HEK293T (cell line): ENCODE measurements around the gene SYNJ2BP.

Experiments
- BHLHE40 ChIP-seq: fragments of 450-650 bp; IDR thresholded peaks from 2 replicates; pipeline ENCODE4 v1.6.1; 2016; ENCODE audit warnings: mild to moderate bottlenecking, moderate library complexity, borderline replicate concordance
- CTBP1 ChIP-seq: fragments of 450-650 bp; IDR thresholded peaks from 2 replicates; pipeline ENCODE4 v1.6.1; 2016; ENCODE audit warnings: borderline replicate concordance
- FOXK2 ChIP-seq: fragments of 450-650 bp; IDR thresholded peaks from 2 replicates; pipeline ENCODE4 v1.6.1; 2016; ENCODE audit warnings: mild to moderate bottlenecking
- FOXM1 ChIP-seq: fragments of 450-650 bp; IDR thresholded peaks from 2 replicates; pipeline ENCODE4 v1.6.1; 2017; ENCODE audit warnings: mild to moderate bottlenecking, borderline replicate concordance
- NFRKB ChIP-seq: fragments of 450-650 bp; IDR thresholded peaks from 2 replicates; pipeline ENCODE4 v1.6.1; 2016; ENCODE audit warnings: mild to moderate bottlenecking, moderate library complexity
- SUZ12 ChIP-seq: fragments of 450-650 bp; IDR thresholded peaks from 2 replicates; pipeline ENCODE4 v1.6.1; 2016; ENCODE audit warnings: mild to moderate bottlenecking

GRCh38 chr14:70416338-70416724 is 559 bp downstream of the SYNJ2BP start:
- TF ChIP-seq BHLHE40 (no peak), SUZ12 (no peak), NFRKB (no peak), FOXK2 (no peak), FOXM1 (no peak), CTBP1 (no peak)
